SH-SY5Y (cell line): ENCODE data around the gene FAM117A.

ENCODE experiments used
- GATA2 ChIP-seq: IDR thresholded peaks from 2 replicates; pipeline ENCODE4 v1.6.1; 2011; ENCODE audit warnings: mild to moderate bottlenecking, low read depth, low read length
- GATA3 ChIP-seq: IDR thresholded peaks from 2 replicates; pipeline ENCODE4 v1.6.1; 2011; ENCODE audit warnings: low read depth, mild to moderate bottlenecking, low read length, moderate library complexity

GRCh38 chr17:49687878-49688491 lies 75.9 kb downstream of the FAM117A start:
- TF ChIP-seq GATA2 (no peak), GATA3 (no peak)
